NCI-H226 (cell line): ENCODE measurements around the gene RBMS3.
A peak's percentile ranks its signal among the peaks of the same experiment; 100 is the strongest.
"Not testable (repeated sequence)": the region's sequence is repeated elsewhere in the genome, so short reads cannot be mapped to it uniquely, and the experiment has no call there.

Source experiments
- DNase-seq: peaks from one replicate; pipeline ENCODE4 v3.0.0-alpha.2; 2015

Gene RBMS3

GRCh38 chr3:29393946-29394345 is 113.1 kb downstream of the RBMS3 start:
- not testable (repeated sequence) for DNase-seq

GRCh38 chr3:29397406-29397805 is 116.5 kb downstream of the RBMS3 start:
- no peak for DNase-seq

DNA sequence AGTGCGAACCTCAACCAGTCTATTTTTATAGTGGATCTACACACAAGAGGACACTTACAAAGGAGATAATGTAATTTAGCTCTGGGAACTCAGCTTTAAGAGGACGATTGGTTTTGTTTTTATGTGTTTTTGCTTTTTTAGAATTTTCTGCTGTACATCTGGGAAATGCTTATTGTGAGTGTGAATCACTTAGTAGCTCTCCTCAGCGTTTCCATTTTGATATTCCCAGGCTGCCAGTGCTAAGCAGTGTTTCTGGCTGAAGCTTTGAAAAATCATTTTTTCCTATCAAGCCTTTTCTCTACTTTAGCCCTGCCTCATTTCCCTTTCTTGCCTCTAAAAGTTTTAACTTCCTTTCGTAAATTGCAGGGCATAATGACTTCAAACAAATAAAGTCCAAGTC is 117.9 kb downstream of the RBMS3 start:
- no peak for DNase-seq

GRCh38 chr3:29406291-29406832 is 125.5 kb downstream of the RBMS3 start:
- DNase-seq = no peak

- peak; percentile 37 for DNase-seq
Measured at GRCh38 chr3:29408676-29409075, 127.8 kb downstream of the RBMS3 start.

- DNase-seq = peak; percentile 89
Measured at GRCh38 chr3:29409409-29409808, 128.5 kb downstream of the RBMS3 start.

GRCh38 chr3:29410220-29410619 is 129.3 kb downstream of the RBMS3 start:
- DNase-seq = no peak

DNA sequence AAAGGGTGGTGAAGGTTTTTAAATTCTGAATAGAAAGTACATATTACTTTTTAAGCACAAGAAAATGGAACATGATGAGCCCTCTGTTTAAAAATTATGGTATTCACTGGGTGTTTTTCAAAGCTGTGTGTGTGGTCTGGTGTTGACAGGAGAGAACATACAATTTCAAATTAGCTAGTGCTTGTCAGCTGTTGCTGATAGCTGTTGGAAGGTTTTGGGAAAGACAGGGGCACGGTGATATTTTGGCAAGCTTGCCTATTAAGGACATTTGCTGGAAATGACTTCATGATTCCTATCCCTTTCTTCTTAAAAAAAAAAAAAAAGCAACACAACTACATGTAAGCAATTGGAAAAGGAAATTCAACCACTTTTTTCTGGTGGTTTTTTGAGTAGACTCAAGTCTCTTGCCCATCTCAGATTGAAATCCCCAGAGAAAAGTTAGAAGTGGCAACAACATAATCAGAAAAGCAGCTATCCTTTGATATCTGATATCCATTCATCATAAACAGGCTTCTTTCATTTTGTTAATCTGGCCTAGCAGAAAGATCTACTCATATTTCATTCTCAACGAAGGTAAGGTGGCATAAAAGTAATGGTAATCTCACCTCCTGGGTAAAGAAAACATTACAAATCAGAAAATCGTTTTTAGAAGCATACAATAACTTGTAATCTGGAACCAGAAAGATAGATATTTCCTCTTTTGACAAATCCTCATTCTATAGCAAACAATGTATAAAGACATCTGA is 130.0 kb downstream of the RBMS3 start:
- DNase-seq = no peak

DNA sequence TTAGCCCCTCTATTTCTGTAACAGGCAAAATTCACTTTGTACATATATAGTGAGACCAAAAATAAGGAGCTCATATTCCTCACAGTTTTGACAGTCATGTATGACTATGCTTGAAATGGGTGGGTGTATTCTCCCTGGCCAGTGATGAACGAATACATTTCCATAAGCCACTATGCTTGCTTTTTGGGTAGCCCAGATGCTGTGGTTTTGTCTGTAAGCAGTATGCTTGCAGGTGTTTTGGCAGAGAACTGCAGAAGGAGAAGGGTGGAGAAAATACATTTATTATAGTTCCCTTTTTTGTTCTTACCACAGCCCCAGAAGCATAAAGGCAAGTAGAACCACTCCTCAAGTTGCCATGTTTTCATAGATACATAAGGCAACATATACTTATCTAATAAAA is 131.2 kb downstream of the RBMS3 start:
- DNase-seq = no peak

DNA sequence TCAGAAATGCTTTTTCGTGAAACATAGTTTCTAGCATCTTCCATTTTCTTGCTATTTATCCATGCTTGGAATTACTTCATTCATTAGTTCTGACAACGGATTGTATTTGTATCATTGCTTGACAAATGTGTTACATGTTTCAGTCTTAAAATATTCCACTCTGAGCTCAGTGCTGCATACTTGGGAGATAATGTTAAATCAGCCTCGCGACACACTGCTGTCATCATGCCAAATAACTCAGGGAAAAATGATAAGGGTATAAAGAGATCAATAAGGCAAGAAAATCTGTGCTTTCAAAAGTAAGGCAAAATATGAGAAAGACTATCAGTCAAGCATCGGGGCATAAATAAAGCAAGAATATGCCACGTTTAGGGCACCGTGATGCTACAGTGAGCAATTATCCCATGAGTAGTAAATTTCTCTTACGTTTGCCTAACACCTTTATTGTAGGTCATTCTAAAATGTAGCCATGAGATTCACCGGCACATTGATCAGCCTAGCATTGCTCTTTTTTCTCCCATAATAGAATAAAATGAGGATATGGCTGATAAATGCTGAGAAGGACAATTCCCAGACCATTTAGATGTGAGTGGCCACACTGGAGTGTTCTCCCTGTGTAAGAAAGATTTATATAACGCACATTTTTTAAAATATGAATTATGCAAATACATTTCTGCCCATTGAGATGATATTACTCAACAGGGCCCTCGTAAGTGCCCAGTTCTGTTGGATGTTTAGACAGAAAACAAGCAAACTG is 133.8 kb downstream of the RBMS3 start:
- no peak for DNase-seq

DNA sequence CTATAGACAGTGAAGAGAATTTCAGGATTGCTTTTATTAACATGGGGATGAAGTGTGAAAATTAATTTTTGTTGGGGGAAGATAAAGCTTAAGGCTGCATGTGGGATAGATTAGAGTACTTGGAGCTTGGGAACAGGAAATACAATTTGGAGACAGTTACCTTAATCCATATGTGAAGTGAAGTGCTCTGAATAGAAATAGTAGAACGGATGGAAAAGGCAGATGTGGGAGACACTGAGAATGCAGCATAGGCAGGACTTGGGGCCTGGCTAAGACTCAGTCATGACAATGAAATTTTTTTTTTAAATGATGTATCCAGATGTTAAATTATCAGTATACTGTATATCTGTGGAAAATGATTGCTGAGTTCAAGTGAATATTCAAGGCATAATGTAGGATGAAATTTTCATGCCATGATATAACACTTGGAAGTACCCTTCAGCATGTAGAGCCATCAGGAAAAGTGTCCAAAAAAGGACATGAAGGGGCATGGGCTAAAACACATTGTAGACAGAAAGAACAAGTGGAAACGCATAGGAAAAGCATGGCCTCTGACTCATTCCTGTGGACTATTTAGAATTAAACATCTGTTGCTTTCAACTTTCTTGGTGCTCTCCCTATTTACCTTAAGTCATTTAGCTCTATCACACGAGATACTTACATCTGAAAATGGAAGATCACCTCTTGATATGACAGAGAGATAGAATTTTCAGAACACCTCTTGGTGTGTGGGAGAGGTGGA is 134.8 kb downstream of the RBMS3 start:
- no peak for DNase-seq

DNA sequence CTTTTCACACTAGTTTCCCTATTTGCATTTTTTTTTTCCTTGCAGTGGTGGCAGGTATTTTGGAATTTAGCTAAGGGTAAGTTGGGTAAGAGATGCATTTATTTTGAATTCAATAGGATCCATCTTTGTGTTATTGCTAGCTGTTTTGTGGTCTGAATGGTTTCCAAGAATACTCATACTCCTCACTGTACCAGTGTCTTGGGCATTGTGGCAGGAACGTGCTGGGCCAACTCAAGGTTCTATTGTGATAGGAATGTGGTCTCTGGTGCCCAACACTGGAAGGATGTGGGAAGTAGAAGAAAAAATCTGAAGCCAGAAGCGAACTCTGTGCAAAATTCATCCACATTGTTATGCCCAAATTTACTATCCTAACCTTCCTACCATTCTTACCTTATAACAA is 135.6 kb downstream of the RBMS3 start:
- DNase-seq = peak; percentile 80

GRCh38 chr3:29420106-29420505 is 139.2 kb downstream of the RBMS3 start:
- DNase-seq = peak; percentile 22

GRCh38 chr3:29426302-29427226 is 145.7 kb downstream of the RBMS3 start:
- DNase-seq = no peak

- no peak for DNase-seq
Measured at GRCh38 chr3:29427266-29428103, 146.6 kb downstream of the RBMS3 start.

DNA sequence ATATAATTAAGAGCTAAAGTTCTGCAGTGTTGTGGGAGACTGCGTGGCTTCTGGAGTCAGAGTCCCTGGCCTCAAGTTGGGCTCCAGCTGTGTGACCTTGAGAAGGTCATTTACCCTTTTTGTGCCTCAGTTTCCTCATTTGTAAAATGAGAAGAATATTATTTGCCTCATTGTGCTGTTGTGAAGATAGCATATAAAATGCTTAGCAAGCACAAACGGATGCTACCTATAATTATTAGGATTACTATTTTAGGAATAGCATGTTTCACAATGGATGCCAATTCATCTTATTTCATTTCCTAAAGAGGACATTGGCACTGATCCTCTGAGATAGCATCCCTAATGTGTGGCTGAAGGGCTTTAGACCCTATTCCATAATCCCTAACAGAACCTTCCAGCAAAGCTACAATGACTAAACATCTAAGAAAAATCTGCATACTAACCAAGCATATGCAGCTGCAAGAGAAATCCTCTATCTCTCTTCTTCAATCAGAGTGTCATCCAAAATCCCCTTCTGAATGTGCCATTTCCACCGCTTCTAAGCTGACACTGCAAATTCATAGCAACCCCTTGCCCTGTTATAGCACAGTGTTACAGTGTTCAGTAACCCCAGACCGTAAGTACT is 148.3 kb downstream of the RBMS3 start:
- no peak for DNase-seq

GRCh38 chr3:29430558-29430971 is 149.7 kb downstream of the RBMS3 start:
- peak; percentile 58 for DNase-seq

DNA sequence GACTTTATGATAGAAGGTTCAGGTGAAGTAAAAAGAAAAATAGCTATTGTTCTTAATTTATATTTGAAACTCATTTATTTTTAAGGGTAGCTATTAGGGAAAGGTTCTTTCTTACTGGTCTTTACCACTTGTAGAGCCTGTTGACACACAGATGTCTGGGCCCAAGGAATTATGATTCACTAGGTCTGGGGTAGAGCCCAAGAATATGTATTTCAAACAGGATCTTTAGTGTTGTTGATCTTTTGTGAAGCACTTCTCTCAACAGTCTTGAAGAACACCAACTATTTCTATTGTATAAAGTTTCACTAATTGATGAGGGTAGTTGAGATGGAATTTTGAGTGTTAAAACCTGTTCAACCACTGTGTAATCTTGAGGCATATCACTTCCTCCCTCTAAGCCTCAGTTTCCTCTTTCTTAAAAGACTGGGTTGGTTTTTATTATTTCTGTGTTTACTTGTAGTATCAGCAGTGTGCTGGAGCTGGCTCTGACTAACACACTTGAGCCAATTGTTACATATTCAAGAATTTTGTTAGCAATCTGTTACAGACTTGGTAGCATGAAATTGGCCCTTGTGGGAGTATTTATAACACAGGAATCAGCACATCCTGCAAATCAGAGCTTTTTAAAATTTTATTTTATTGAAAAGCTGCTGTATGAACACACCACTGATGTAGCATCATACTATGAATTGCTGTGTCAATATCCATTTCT is 155.9 kb downstream of the RBMS3 start:
- DNase-seq = no peak

DNA sequence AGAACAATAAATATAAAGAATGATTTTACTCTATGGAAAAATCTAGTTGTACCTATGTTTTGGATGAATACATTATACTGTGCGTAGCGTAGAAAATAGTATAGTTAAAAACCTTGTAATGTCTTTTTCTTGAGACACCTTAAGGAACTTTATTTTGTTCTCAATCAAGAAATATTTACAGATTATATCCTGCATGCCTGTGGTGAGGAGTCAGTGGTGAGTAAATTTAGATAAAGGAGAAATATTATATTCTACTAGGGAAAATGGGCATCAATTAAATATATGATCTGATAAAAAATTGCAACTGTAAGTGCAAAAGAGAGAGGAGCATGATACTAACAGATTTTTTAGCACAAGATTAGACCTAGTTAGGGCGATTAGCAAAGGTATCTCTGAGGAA is 157.7 kb downstream of the RBMS3 start:
- DNase-seq = no peak
